ENCODE results near the gene PTPRD.
A peak's percentile ranks its signal among the peaks of the same experiment; 100 is the strongest.

The PTPRD gene

GRCh38 chr9:8904771-8905515 is 1707.9 kb downstream of the PTPRD start:
- no peak for DNase-seq (ENCODE audit: low spot score)

GRCh38 chr9:8903077-8903476 is 1709.7 kb downstream of the PTPRD start:
- no peak for DNase-seq (ENCODE audit: low spot score)

DNA sequence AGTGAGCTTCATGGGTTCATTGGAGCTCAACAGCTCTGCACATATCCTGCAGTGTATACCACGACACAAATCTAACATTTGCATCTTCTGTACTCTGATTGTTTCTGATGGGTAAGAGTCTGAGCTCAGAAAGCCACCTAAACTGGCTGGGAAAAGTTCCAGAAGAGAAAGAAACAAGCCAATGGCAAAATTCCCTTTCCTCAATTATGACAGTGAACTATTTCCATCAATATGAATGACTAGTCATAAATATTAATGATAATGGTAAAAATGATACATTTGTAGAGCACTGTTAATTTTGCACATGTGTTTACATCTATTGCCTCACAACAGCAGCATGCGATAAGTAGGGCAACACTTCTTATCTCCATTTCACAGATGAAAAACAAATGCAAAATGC is 1711.7 kb downstream of the PTPRD start:
- DNase-seq (ENCODE audit: low spot score): no peak

GRCh38 chr9:8899511-8899910 is 1713.3 kb downstream of the PTPRD start:
- DNase-seq (ENCODE audit: low spot score): no peak

DNA sequence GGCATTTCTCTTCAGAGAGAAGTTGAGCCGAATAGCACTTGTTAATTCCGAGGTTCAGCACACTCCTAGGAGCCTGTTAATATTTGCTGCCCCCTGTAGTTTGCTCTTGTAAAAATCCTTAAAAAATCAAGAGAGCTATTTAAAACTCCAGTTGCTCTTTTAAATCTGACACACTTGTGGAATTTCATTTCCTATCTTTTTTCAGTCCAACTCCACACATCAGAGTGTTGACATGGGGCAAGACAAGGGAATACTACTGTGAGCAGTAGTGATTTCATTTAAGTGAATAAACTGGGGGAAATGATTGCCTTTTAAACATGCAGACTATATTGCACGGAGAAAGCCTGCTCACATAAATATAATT is 1717.0 kb downstream of the PTPRD start:
- DNase-seq (ENCODE audit: low spot score): peak; percentile 1

DNA sequence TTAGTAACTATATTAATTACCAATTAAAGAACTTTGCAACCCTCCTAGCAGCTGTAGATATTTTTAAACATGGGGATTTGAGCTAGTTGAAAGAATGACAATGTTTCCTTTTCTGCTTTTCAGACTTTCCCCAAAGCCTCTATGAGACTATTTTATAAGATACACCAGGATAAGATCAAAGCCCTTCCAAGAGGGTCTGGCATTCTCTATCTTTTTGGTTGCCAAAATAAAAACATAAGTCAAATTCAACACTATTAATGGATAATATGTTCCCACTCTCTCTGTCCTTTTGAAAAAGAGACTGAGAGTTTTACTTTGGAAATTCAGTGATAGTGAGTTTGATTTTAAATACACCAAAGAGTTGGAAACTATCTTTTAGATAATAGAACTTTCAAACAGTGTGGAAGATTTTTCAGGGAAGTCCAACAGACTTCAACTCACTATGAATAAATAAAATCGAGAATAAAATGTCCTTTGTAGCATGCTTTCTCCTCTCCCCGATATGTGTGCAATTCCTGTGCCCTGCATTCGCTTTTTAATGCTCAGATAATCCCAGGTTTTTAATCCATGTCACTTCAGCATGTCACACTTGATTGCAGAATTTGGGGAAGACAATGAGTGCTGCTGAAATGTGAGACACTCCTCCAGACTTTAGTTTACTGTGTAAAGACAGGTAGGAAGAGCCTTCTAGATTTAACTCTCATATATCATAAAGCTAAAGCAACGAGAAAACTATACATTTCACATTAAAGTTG is 1717.5 kb downstream of the PTPRD start:
- DNase-seq (ENCODE audit: low spot score): no peak

GRCh38 chr9:8890695-8891094 is 1722.1 kb downstream of the PTPRD start:
- DNase-seq (ENCODE audit: low spot score): no peak

GRCh38 chr9:8889100-8889499 is 1723.7 kb downstream of the PTPRD start:
- DNase-seq (ENCODE audit: low spot score): no peak

DNA sequence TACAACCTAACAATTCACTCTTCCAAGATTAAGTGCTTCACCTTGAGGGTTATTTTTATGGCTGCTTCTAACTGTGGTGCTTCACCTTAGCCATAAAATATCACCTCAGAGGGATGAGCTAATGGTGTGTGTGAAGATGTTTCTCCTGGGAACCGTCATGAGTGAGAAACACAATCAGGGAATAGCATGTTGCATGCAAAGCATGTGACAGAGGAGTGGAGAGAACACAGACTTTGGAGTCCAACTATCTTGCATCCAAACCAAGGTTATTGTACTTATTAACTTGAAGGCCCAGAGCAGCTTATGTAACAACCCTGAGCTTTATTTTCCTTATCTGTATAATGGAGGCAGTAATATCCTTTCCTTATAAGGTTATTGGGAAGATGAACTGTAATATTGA is 1724.2 kb downstream of the PTPRD start:
- DNase-seq (ENCODE audit: low spot score): no peak

DNA sequence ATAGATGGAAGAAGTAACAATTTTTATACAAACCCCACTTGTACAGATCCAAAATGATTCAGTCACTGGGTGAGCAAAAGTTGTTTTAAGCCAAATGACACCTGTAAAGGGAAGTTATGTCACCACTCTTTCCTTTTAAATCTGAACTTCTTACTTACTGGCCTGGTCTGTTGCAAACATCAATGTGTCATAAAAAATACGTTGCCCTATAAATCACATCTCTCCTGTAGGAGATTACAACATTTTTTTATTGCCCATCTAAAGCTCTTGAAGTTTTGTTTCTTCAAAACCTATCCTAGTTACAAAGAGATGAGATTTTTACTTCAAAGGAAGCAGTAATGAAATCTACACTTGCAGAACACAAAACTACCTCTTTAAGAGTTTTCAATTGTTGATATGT is 1725.4 kb downstream of the PTPRD start:
- no peak for DNase-seq (ENCODE audit: low spot score)

DNA sequence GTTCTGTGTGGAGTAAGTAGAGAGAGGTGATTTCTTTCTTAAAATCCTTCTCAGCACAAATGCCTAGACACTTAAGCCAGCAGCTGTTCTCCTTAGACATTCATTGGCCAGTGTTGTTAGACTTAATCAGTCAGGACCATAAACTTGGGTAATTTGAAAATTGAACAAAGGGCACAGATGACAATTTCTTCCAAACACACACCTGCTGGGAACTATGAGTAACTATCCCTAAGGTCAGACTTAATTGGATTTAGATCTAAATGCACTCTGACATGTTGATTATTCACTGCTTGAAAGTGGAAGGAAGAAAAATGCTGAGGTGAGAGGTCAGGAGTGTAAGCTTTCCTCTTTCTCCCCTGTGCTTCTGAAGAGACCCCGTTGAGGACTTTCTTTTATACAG is 1729.5 kb downstream of the PTPRD start:
- DNase-seq (ENCODE audit: low spot score): no peak

GRCh38 chr9:8880060-8880459 is 1732.7 kb downstream of the PTPRD start:
- DNase-seq (ENCODE audit: low spot score): no peak

- DNase-seq (ENCODE audit: low spot score): no peak
Observed at GRCh38 chr9:8879284-8879683, 1733.5 kb downstream of the PTPRD start.

DNA sequence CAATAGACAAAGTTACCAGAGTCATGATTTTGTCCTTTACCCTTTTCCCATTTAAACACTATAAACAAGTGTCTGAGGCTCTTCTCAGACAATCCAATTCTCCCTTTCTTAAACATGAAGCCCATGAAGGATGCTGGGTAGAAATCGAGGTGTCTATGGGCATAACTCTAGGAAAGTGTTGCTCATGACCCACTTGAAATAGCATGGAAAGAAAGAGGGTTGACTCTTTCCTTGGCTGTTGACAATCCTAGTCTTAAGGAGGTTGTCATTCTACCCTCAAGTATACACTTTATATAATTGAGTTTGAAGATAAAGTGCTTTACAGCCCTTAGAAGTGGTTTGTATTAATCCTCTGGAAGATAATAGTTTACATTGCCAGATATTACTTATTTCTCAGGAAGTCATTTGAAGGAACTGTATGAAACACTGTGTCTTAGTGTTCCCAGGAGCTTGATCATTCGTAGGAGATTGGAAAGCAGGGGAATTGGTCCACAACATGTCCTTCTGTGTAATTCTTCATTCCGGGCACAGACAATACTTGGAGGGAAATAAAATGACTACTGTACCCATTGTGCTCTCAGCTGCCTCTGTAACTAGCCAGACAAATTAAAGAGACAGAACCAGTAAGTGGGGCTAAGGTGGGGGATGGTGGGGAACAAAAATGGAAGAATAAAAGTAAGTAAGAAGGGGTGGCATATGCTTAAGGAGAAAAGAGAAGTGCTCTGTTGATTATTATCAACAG is 1734.9 kb downstream of the PTPRD start:
- DNase-seq (ENCODE audit: low spot score): no peak

GRCh38 chr9:8876303-8876702 is 1736.5 kb downstream of the PTPRD start:
- DNase-seq (ENCODE audit: low spot score): no peak

- DNase-seq (ENCODE audit: low spot score): no peak
Observed at GRCh38 chr9:8874482-8874881, 1738.3 kb downstream of the PTPRD start.

DNA sequence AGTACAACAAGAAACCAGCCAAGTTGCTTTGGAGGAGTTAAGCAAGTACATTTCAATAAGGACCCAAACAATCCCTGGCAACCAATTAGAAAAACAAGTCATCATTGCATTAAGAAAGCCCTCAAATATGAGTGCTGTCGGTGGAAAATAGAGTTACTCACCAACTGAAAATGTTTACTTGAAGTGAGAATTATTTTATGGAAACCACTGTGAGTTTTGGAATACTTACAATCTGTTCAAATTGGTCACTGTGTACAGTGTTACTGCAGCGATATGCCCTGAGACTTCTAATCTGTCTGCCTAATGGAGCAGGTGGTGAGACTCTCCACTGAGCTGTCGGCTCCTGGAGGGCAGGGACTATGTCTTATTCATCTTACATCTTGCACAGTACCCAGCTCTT is 1740.0 kb downstream of the PTPRD start:
- DNase-seq (ENCODE audit: low spot score): no peak

DNA sequence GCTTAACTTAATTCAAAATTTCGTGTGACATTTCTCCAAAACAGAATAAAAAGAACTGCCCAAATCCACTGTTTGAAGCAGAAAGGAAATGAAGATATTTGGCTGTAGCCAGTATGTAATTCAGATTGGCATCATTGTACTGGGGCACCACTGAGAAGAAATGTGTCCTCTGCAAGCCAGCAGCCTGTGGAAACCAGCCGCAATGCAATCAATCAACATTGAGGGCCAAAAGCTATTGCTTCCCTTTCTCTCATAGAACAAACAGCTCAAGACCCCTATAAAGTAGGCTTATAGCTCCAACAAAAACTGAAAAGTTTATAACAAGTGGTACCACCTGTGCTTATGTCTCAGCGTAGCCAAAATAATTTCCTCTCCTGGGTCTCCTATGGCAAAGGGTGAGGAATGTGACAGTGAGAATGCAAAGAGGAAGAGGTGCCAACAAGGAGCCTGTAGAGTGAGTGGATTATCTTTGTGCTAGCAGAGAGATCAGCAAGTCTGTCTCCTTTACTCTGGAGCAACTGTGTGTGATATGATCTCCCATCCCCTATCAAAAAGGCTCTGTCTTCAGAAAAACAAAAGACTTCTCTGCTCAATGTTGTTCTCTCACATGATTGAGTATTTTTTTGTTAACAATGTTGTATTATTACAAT is 1740.9 kb downstream of the PTPRD start:
- DNase-seq (ENCODE audit: low spot score): no peak

DNA sequence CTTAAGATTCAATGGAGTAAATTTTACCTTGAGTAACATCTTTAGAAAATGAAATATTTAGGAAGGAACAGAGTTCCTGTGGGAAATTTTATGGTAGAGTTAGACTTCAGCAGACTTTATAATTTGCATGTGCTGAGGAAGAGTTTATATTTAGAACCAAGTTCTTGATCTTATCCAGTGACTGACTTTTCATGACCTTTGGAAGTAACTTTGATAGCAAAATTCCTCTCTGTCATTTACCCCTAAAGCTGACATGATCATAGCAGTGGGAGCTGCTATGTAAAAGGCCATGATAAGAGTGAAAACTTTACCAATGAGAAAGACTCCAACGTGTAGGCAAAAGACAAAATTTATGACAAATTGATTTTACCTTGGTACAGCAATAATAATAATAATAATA is 1741.4 kb downstream of the PTPRD start:
- DNase-seq (ENCODE audit: low spot score): no peak

DNA sequence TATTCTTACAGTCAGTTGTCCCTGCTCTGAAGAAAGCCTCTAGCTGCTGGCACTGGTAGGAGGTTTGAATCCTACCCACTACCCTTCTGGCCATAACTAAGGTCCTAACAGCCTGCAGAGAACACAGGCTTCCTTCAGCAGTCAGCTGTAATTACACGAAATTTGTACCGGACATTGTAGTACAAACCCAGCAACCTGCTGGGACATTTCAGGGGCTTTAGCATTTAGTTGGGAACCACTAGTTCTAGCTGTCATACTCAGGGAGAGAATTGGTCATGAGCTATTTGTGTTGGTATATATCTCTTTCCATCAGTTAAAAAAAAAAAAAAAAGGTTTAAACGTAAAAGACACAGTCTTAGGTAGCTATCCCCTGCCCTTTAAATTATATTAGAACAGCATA is 1743.0 kb downstream of the PTPRD start:
- DNase-seq (ENCODE audit: low spot score): no peak

DNA sequence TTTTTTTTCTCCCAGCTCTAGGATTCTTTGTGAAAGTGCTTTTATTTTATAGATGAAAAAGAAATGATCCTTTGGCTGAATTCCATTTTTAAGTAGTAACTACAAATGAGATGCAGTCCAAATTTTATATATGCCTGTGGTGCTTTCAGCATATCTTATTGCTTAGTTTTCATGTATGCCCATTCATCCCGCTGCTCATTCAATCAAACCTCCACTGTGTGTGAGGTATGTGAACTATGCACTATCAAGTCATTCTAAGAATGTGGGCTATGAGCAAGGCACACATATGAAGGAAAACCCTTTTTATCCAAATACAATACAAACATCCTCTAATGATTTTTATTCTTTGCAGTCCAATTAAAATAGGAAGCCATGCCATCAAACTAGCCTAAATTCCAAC is 1744.2 kb downstream of the PTPRD start:
- no peak for DNase-seq (ENCODE audit: low spot score)

DNA sequence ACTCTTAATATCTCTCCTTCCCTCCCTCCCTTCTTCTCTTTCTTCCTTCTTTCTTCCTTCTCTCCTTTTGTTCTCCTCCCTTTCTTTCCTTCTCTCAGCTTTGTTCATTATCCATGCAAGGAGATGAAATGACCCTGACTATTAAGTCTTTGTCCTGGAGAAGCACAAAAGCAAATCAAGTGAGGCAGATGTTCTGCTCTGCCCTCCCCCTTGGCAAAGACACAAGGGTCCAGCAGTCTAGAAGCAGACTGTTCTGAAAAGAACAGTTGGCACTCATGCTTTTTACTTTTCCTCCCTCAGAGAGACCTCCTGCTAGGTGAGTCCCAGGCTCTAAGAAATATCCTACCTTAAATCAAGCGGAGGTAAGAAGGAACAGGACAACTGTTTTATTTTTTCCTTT is 1745.7 kb downstream of the PTPRD start:
- no peak for DNase-seq (ENCODE audit: low spot score)

GRCh38 chr9:8864545-8864896 is 1748.3 kb downstream of the PTPRD start:
- no peak for DNase-seq (ENCODE audit: low spot score)

All from GM03348 (cell line).